ENCODE results near the gene PDE4B. TPM values are rescaled to one million over a fixed set of nuclear protein-coding genes. Genes with fewer than 3 reads are reported as not detected.

Gene PDE4B
- total RNA-seq, 1 donor from 2014 or later = 7.2 TPM

- H3K27me3 Mint-ChIP-seq (ENCODE audit: unreplicated experiment) = peaks cover 3% of the 10 kb centered on the region
- no peak overlapping the region for H3K27ac Mint-ChIP-seq (ENCODE audit: unreplicated experiment)
- H3K9me3 Mint-ChIP-seq (ENCODE audit: unreplicated experiment) = peaks cover 2% of the 10 kb centered on the region
- no peaks in the 10 kb centered on the region for H3K36me3 Mint-ChIP-seq (ENCODE audit: unreplicated experiment)
- TF ChIP-seq CTCF (IDR thresholded peaks at IDR 0.05; ENCODE audit: partially characterized antibody, unreplicated experiment) = no peak
- no peak for DNase-seq
- no peak overlapping the region for H3K4me3 Mint-ChIP-seq (ENCODE audit: unreplicated experiment)
- peaks cover 10% of the 10 kb centered on the region for H3K4me1 Mint-ChIP-seq (ENCODE audit: low read depth, unreplicated experiment)
These were observed 478.7 kb downstream of the PDE4B start for GRCh38 chr1:66271216-66271903.

- Mint-ChIP-seq H3K4me3 (ENCODE audit: unreplicated experiment) (no peak overlapping the region), H3K4me1 (ENCODE audit: low read depth, unreplicated experiment) (peaks cover 10% of the 10 kb centered on the region), H3K27me3 (ENCODE audit: unreplicated experiment) (peaks cover 3% of the 10 kb centered on the region), H3K27ac (ENCODE audit: unreplicated experiment) (no peak overlapping the region), H3K36me3 (ENCODE audit: unreplicated experiment) (no peaks in the 10 kb centered on the region), H3K9me3 (ENCODE audit: unreplicated experiment) (peaks cover 2% of the 10 kb centered on the region)
- no peak for DNase-seq
- TF ChIP-seq CTCF (IDR thresholded peaks at IDR 0.05; ENCODE audit: partially characterized antibody, unreplicated experiment) = no peak
These were observed 479.2 kb downstream of the PDE4B start for GRCh38 chr1:66271904-66272254.

GRCh38 chr1:66273656-66274055, 481.0 kb downstream of the PDE4B start:
- Mint-ChIP-seq H3K4me3 (ENCODE audit: unreplicated experiment) (no peak overlapping the region), H3K4me1 (ENCODE audit: low read depth, unreplicated experiment) (peaks cover 11% of the 10 kb centered on the region), H3K36me3 (ENCODE audit: unreplicated experiment) (no peaks in the 10 kb centered on the region), H3K27me3 (ENCODE audit: unreplicated experiment) (peaks cover 4% of the 10 kb centered on the region), H3K27ac (ENCODE audit: unreplicated experiment) (no peak overlapping the region), H3K9me3 (ENCODE audit: unreplicated experiment) (peaks cover 2% of the 10 kb centered on the region)
- DNase-seq = no peak
- TF ChIP-seq CTCF (IDR thresholded peaks at IDR 0.05; ENCODE audit: partially characterized antibody, unreplicated experiment) = no peak

GRCh38 chr1:66274634-66275033, 481.9 kb downstream of the PDE4B start:
- H3K27me3 Mint-ChIP-seq (ENCODE audit: unreplicated experiment) = peaks cover 6% of the 10 kb centered on the region
- no peak overlapping the region for H3K27ac Mint-ChIP-seq (ENCODE audit: unreplicated experiment)
- H3K9me3 Mint-ChIP-seq (ENCODE audit: unreplicated experiment) = peaks cover 2% of the 10 kb centered on the region
- H3K4me1 Mint-ChIP-seq (ENCODE audit: low read depth, unreplicated experiment) = peaks cover 14% of the 10 kb centered on the region
- no peak for TF ChIP-seq CTCF (IDR thresholded peaks at IDR 0.05; ENCODE audit: partially characterized antibody, unreplicated experiment)
- no peak for DNase-seq
- H3K4me3 Mint-ChIP-seq (ENCODE audit: unreplicated experiment) = no peak overlapping the region
- H3K36me3 Mint-ChIP-seq (ENCODE audit: unreplicated experiment) = no peaks in the 10 kb centered on the region

- peaks cover 14% of the 10 kb centered on the region for H3K4me1 Mint-ChIP-seq (ENCODE audit: low read depth, unreplicated experiment)
- TF ChIP-seq CTCF (IDR thresholded peaks at IDR 0.05; ENCODE audit: partially characterized antibody, unreplicated experiment) = no peak
- H3K27me3 Mint-ChIP-seq (ENCODE audit: unreplicated experiment) = peaks cover 6% of the 10 kb centered on the region
- no peaks in the 10 kb centered on the region for H3K36me3 Mint-ChIP-seq (ENCODE audit: unreplicated experiment)
- no peak overlapping the region for H3K4me3 Mint-ChIP-seq (ENCODE audit: unreplicated experiment)
- peaks cover 2% of the 10 kb centered on the region for H3K9me3 Mint-ChIP-seq (ENCODE audit: unreplicated experiment)
- no peak for DNase-seq
- H3K27ac Mint-ChIP-seq (ENCODE audit: unreplicated experiment) = no peak overlapping the region
These were observed 482.4 kb downstream of the PDE4B start for GRCh38 chr1:66275083-66275482.

Data from glutamatergic neuron (in vitro differentiated cells).